Right atrium auricular region (tissue), 2 donors: ENCODE measurements around the gene HNRNPCL1. TPM values are rescaled to one million over a fixed set of nuclear protein-coding genes. Genes with fewer than 3 reads are reported as not detected.
"Not testable (repeated sequence)": the region's sequence is repeated elsewhere in the genome, so short reads cannot be mapped to it uniquely, and the experiment has no call there.

Source experiments
- DNase-seq: peaks from one replicate; pipeline ENCODE4 v3.0.0-alpha.2; 2019; ENCODE audit warnings: low spot score
- H3K27ac ChIP-seq, 2 donors: fragments of 200-600 bp; sonication (generic); 1 replicate in 1 of 2; 2 replicates in 1 of 2; pipeline ENCODE4 v1.5.1; 2016 to 2019
- H3K27me3 ChIP-seq, 2 donors: fragments of 200-600 bp; sonication (generic); one replicate each; pipeline versions ENCODE4 v1.5.1 to v1.6.0; 2017 to 2019
- H3K36me3 ChIP-seq: fragments of 200-600 bp; sonication (generic); one replicate; pipeline ENCODE4 v1.5.1; 2016
- H3K4me1 ChIP-seq, 2 donors: fragments of 200-600 bp; sonication (generic); one replicate each; pipeline versions ENCODE4 v1.5.1 to v1.6.0; 2017 to 2019
- H3K4me3 ChIP-seq, 2 donors: fragments of 200-600 bp; sonication (generic); 1 replicate in 1 of 2; 2 replicates in 1 of 2; pipeline ENCODE4 v1.5.1; 2017 to 2019; ENCODE audit warnings: mild to moderate bottlenecking in 1 of 2, moderate library complexity in 1 of 2
- H3K9me3 ChIP-seq, 2 donors: fragments of 200-600 bp; sonication (generic); one replicate each; pipeline ENCODE4 v1.5.1; 2019
- total RNA-seq, 2 donors: library from RNA; depleted of rRNA; stranded (reverse); fragments of >200 nt; gene quantifications; one replicate each; pipeline ENCODE4 v1.1.0, GENCODE V29; 2016
- TF ChIP-seq, protein P1 (sequence below), 2 donors: fragments of 200-600 bp; sonication (generic); IDR thresholded peaks; one replicate each; pipeline ENCODE4 v1.5.1; 2019; ENCODE audit warnings: antibody characterized with exemption in 2 of 2

The HNRNPCL1 gene
- total RNA-seq, result not detected

DNA sequence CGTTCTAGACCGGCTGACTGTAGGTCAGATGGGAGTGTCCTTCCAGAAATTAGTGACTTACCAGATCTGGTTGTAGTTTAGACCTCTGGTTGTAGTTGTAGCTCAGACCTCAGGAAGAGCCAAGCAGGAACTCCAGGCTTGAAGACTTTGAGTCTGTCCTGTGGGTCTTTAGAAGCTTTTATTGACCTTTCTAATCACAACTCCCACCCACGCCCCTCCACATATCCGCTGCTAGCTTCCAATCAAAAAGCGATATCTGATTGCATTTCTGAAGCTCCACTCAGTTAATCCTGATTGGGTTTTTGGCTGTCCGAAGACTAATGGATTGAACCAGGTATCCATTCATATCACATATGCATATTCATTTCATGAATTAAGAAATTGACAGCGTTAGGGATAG, at the start of gene HNRNPCL1:
Gene HNRNPCL1 (minus strand): TSS at position 101 of the 400 bp plus-strand sequence. CDS start 431 bp downstream, outside the sequence.
- DNase-seq, H3K36me3 ChIP-seq, H3K9me3 ChIP-seq, H3K4me3 ChIP-seq, H3K27me3 ChIP-seq, H3K27ac ChIP-seq, H3K4me1 ChIP-seq: not testable (repeated sequence)

DNA sequence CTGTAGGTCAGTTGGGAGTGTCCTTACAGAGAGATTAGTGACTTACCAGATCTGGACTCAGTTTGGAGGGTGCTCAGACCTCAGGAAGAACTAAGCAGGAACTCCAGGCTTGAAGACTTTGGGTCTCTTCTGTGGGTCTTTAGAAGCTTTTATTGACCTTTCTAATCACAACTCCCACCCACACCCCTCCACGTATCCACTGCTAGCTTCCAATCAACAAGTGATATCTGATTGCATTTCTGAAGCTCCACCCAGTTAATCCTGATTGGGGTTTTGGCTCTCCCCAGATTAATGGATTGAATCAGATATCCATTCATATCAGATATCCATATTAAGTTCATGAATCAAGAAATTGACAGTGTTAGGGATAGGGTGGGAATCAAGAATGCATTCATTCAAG, 49.6 kb upstream of the HNRNPCL1 start, which contains the start of gene PRAMEF10:
Gene PRAMEF10 (minus strand): TSS at position 101 of the 400 bp plus-strand sequence. CDS start 2,423 bp downstream, outside the sequence.
- not testable (repeated sequence) for H3K27ac ChIP-seq, DNase-seq, H3K27me3 ChIP-seq, H3K9me3 ChIP-seq, H3K4me1 ChIP-seq, H3K36me3 ChIP-seq, H3K4me3 ChIP-seq

DNA sequence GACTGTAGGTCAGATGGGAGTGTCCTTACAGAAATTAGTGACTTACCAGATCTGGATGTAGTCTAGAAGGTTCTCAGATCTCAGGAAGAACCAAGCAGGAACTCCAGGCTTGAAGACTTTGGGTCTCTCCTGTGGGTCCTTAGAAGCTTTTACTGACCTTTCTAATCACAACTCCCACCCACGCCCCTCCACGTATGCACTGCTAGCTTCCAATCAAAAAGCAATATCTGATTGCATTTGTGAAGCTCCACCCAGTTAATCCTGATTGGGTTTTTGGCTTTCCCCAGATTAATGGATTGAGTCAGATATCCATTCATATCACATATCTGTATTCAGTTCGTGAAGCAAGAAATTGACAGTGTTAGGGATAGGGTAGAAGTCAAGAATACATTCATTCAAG, 37.6 kb upstream of the HNRNPCL1 start, which contains the start of gene PRAMEF4:
Gene PRAMEF4 (minus strand): TSS at position 101 of the 400 bp plus-strand sequence. CDS start 2,807 bp downstream, outside the sequence.
- H3K36me3 ChIP-seq, H3K9me3 ChIP-seq, H3K4me3 ChIP-seq, H3K27ac ChIP-seq, H3K4me1 ChIP-seq, H3K27me3 ChIP-seq, DNase-seq: not testable (repeated sequence)

DNA sequence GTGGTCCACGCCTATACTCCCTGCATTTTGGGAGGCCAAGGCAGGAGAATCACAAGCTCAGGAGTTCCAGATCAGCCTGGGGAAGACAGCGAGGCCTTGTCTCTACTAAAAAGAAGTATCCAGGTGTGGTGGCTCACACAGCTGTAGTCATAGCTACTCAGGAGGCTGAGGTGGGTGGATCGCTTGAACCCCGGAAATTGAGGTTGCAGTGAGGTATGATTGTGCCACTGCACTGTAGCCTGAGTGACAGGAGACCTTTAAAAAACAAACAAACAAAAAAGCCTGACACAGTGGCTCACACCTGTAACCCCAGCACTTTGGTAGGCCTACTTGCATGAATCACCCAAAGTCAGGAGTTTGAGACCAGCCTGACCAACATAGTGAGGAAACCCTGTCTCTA, 29.9 kb upstream of the HNRNPCL1 start:
- not testable (repeated sequence) for H3K9me3 ChIP-seq, H3K4me3 ChIP-seq, H3K27me3 ChIP-seq, H3K27ac ChIP-seq, H3K36me3 ChIP-seq, DNase-seq, H3K4me1 ChIP-seq

DNA sequence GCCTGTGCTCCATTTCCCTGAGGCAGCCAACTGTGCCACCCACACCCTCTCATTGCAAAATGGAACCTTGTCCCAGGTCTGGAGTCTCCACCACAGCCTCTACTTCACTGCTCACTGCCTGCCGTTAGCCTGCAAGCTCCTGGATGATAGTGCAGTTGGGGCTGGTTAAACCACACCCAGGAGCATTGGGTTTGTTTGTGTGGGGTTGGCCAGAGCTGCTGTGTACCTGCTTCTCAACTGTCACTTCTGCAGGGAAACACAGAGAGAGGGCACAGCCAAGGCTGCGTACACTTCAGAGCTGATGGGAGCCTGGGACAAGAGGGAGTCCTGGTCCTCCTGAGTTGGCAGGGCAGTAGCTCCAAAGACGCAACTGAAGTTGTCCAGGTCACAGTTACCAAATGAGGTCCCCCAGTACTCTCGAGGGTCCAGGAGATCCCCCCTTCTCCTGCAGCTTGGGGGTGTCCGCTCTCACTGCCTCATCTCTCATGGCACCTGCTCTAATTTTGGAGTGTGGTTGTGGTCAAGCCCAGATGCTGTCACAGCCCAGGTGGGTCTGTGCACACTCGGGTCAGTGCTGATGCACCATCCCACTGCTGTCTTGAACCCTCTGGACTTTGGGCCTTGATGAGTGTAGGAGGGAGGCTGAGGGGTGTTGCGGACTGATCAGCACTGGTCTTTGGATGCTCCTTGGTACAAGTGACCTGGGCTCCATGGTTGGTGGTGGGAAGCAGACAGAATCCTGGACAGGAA, 14.8 kb upstream of the HNRNPCL1 start:
- not testable (repeated sequence) for H3K9me3 ChIP-seq, H3K4me3 ChIP-seq, DNase-seq, H3K36me3 ChIP-seq, H3K4me1 ChIP-seq, H3K27ac ChIP-seq, H3K27me3 ChIP-seq

DNA sequence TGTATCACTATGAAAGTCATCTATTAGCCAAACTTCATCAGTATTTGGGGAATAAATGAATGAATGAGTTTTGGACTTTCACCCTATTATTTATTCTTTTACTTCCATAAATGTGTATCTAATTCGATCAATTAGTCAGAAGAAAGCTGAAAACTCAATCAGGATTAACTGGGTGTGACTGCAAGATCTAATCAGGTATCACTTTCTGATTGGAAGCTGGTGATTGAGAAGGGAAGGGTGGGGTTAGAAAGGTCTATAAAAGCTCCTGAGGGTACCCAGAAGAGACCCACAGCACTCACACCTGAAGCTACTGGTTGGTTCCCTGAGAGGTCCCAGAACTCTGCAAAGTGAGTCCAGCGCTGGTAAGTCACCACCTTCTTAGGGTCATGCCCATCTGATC, 8.3 kb upstream of the HNRNPCL1 start, which contains the start of gene PRAMEF2:
Gene PRAMEF2 (plus strand): TSS at position 301 of the 400 bp plus-strand sequence. CDS start 1,924 bp downstream, outside the sequence.
- H3K36me3 ChIP-seq, H3K9me3 ChIP-seq, H3K4me1 ChIP-seq, H3K27me3 ChIP-seq, H3K27ac ChIP-seq, DNase-seq, H3K4me3 ChIP-seq: not testable (repeated sequence)

DNA sequence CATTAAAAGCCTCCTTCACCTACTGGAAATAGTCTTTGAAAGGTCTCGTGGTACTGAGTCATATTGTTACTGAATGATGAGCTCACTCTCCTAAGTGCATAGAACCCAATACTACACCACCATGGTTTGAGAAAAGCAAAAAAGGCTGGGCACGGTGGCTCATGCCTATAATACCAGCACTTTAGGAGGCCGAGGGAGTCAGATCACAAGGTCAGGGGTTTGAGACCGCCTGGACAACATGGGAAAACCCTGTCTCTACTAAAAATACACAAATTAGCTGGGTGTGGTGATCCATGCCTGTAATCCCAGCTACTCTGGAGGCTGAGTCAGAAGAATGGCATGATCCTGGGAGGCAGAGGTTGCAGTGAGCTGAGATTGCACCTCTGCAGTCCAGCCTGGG, 3.3 kb upstream of the HNRNPCL1 start:
- H3K9me3 ChIP-seq, result no peaks in the 10 kb centered on the region
- TF ChIP-seq, protein P1, sequence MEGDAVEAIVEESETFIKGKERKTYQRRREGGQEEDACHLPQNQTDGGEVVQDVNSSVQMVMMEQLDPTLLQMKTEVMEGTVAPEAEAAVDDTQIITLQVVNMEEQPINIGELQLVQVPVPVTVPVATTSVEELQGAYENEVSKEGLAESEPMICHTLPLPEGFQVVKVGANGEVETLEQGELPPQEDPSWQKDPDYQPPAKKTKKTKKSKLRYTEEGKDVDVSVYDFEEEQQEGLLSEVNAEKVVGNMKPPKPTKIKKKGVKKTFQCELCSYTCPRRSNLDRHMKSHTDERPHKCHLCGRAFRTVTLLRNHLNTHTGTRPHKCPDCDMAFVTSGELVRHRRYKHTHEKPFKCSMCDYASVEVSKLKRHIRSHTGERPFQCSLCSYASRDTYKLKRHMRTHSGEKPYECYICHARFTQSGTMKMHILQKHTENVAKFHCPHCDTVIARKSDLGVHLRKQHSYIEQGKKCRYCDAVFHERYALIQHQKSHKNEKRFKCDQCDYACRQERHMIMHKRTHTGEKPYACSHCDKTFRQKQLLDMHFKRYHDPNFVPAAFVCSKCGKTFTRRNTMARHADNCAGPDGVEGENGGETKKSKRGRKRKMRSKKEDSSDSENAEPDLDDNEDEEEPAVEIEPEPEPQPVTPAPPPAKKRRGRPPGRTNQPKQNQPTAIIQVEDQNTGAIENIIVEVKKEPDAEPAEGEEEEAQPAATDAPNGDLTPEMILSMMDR (IDR thresholded peaks at IDR 0.05), result no peak
- DNase-seq, result no peak
- no peak overlapping the region for H3K27ac ChIP-seq
- H3K4me3 ChIP-seq, result no peak overlapping the region
- no peaks in the 10 kb centered on the region for H3K4me1 ChIP-seq
- H3K27me3 ChIP-seq, result no peaks in the 10 kb centered on the region
- H3K36me3 ChIP-seq, result no peaks in the 10 kb centered on the region

DNA sequence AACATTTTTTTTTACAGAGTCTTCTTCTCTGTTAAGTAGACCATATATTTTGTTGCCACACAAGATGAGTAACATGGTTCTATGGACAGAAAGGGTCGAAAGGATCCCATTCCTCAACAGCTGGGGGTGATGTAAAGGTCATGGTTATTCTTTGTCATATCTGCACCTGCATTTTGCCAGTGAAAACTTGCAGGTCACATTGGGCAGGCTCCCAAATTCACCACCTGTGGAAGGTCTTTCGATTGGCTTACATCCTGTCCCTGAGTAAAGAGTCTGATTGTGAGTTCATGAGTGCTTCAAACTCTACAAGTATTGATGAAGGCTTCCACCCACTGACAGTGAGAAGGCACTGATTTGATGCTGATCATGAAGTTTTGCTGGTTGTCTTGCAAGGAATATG, 15.3 kb downstream of the HNRNPCL1 start:
- not testable (repeated sequence) for DNase-seq, H3K27ac ChIP-seq, H3K4me1 ChIP-seq, H3K4me3 ChIP-seq, H3K9me3 ChIP-seq, H3K36me3 ChIP-seq, H3K27me3 ChIP-seq

DNA sequence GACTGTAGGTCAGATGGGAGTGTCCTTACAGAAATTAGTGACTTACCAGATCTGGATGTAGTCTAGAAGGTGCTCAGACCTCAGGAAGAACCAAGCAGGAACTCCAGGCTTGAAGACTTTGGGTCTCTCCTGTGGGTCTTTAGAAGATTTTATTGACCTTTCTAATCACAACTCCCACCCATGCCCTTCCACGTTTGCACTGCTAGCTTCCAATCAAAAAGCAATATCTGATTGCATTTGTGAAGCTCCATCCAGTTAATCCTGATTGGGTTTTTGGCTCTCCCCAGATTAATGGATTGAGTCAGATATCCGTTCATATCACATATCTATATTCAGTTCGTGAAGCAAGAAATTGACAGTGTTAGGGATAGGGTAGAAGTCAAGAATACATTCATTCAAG, 17.2 kb downstream of the HNRNPCL1 start, which contains the start of gene PRAMEF11:
Gene PRAMEF11 (minus strand): TSS at position 101 of the 400 bp plus-strand sequence. CDS start 2,621 bp downstream, outside the sequence.
- not testable (repeated sequence) for H3K27me3 ChIP-seq, H3K36me3 ChIP-seq, H3K4me3 ChIP-seq, DNase-seq, H3K4me1 ChIP-seq, H3K9me3 ChIP-seq, H3K27ac ChIP-seq

DNA sequence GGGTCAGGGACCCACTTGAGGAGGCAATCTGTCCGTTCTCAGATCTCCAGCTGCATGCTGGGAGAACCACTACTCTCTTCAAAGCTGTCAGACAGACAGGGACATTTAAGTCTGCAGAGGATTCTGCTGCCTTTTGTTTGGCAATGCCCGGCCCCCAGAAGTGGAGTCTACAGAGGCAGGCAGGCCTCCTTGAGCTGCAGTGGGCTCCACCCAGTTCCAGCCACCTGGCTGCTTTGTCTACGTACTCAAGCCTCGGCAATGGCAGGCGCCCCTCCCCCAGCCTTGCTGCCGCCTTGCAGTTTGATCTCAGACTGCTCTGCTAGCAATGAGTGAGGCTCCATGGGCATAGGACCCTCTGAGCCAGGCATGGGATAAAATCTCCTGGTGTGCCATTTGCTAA, 29.5 kb downstream of the HNRNPCL1 start:
- not testable (repeated sequence) for H3K4me3 ChIP-seq, H3K9me3 ChIP-seq, H3K27ac ChIP-seq, H3K36me3 ChIP-seq, H3K4me1 ChIP-seq, H3K27me3 ChIP-seq, DNase-seq
